Endothelial cell of umbilical vein (primary cell): Measurements from ENCODE around the gene CD44.

Experiments used
- MYC ChIP-seq: IDR thresholded peaks from one replicate; pipeline ENCODE4 v1.6.1; 2011; ENCODE audit warnings: mild to moderate bottlenecking, low read depth, low read length
- POLR2A ChIP-seq: IDR thresholded peaks from 2 replicates; pipeline ENCODE4 v1.6.1; 2012; ENCODE audit warnings: low read depth, mild to moderate bottlenecking, control low read depth, low read length
- POLR2AphosphoS5 ChIP-seq: IDR thresholded peaks from 2 replicates; pipeline ENCODE4 v1.6.1; 2012; ENCODE audit warnings: low read depth, mild to moderate bottlenecking, control low read depth, low read length, moderate library complexity; ENCODE audit not compliant: insufficient read depth
- TF ChIP-seq, protein P1 (sequence below), 2 donors: IDR thresholded peaks; 1 replicate in 1 of 2; 2 replicates in 1 of 2; pipeline ENCODE4 v1.5.1; 2011; ENCODE audit warnings: low read length in 2 of 2, mild to moderate bottlenecking in 2 of 2, moderate library complexity in 2 of 2, control low read depth in 1 of 2, inconsistent platforms in 1 of 2, low read depth in 1 of 2; ENCODE audit not compliant: insufficient read depth in 1 of 2; ENCODE audit errors: extremely low read depth in 1 of 2

DNA sequence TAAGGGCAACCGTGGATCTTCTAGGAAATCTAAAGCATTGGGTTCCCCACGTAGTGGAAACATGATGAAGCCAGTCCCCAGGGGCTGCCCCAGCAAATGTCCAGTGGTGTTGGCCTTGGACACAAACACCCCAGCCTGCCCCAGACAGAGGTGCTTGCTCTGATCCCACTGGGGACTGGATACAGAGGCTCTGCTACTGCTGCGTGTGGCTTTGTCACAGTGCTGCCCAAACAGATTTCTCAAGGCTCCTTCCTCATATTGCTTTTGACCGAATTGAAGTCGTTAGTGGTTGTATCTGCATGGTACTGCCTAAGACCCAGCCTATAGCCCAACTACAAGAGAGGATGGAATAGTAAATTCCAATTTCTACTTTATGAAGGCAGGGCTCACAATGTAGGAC is 40.1 kb upstream of the CD44 start:
- TF ChIP-seq, protein P1, sequence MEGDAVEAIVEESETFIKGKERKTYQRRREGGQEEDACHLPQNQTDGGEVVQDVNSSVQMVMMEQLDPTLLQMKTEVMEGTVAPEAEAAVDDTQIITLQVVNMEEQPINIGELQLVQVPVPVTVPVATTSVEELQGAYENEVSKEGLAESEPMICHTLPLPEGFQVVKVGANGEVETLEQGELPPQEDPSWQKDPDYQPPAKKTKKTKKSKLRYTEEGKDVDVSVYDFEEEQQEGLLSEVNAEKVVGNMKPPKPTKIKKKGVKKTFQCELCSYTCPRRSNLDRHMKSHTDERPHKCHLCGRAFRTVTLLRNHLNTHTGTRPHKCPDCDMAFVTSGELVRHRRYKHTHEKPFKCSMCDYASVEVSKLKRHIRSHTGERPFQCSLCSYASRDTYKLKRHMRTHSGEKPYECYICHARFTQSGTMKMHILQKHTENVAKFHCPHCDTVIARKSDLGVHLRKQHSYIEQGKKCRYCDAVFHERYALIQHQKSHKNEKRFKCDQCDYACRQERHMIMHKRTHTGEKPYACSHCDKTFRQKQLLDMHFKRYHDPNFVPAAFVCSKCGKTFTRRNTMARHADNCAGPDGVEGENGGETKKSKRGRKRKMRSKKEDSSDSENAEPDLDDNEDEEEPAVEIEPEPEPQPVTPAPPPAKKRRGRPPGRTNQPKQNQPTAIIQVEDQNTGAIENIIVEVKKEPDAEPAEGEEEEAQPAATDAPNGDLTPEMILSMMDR (IDR thresholded peaks at IDR 0.05; ENCODE audit: extremely low read depth in 1 of 2, insufficient read depth in 1 of 2, low read depth in 1 of 2, low read length in 2 of 2): no peak
- TF ChIP-seq POLR2AphosphoS5 (no peak), POLR2A (no peak), MYC (no peak)
